Measurements from ENCODE around the gene GCK. TPM values are rescaled to one million over a fixed set of nuclear protein-coding genes. Genes with fewer than 3 reads are reported as not detected.

Gene GCK
- total RNA-seq, 1 donor from 2014 or later = not detected

DNA sequence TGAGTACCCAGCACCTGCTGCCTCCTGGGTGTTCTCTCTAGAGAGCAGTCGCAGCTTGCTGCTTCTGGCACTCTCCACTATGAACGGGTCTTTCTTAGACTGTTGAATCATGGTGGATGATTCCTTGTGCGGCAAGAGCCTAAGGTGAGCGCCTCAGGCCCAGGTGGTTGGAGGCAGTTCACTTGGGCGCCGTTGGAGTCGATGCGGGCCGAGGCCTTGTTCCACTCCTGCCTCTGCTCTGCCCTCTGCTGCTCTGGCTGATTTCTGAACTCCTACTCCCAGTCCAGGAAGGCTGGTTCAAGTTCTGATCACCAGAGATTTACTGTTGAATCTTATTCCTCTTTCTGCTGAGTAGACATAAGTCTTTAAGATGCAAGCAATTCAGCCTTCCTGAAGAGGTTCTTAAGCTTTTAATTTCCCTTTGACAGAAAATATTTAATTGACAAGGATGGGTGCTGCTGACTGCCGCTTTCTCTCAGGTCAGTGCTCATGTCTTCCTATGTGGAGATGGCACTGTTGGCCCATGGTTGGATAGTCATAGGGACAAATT is 22.0 kb upstream of the GCK start:
- TF ChIP-seq, protein P1, sequence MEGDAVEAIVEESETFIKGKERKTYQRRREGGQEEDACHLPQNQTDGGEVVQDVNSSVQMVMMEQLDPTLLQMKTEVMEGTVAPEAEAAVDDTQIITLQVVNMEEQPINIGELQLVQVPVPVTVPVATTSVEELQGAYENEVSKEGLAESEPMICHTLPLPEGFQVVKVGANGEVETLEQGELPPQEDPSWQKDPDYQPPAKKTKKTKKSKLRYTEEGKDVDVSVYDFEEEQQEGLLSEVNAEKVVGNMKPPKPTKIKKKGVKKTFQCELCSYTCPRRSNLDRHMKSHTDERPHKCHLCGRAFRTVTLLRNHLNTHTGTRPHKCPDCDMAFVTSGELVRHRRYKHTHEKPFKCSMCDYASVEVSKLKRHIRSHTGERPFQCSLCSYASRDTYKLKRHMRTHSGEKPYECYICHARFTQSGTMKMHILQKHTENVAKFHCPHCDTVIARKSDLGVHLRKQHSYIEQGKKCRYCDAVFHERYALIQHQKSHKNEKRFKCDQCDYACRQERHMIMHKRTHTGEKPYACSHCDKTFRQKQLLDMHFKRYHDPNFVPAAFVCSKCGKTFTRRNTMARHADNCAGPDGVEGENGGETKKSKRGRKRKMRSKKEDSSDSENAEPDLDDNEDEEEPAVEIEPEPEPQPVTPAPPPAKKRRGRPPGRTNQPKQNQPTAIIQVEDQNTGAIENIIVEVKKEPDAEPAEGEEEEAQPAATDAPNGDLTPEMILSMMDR (IDR thresholded peaks at IDR 0.05) = no peak
- DNase-seq (ENCODE audit: extremely low spot score, unreplicated experiment) = no peak
- H3K27me3 Mint-ChIP-seq (ENCODE audit: unreplicated experiment) = no peaks in the 10 kb centered on the region
- no peak overlapping the region for H3K4me3 Mint-ChIP-seq (ENCODE audit: unreplicated experiment)
- no peak overlapping the region for H3K27ac Mint-ChIP-seq (ENCODE audit: unreplicated experiment)
- H3K9me3 Mint-ChIP-seq (ENCODE audit: unreplicated experiment) = no peaks in the 10 kb centered on the region
- H3K36me3 Mint-ChIP-seq (ENCODE audit: unreplicated experiment) = peaks cover 37% of the 10 kb centered on the region
- H3K4me1 Mint-ChIP-seq (ENCODE audit: unreplicated experiment) = peaks cover 3% of the 10 kb centered on the region

DNA sequence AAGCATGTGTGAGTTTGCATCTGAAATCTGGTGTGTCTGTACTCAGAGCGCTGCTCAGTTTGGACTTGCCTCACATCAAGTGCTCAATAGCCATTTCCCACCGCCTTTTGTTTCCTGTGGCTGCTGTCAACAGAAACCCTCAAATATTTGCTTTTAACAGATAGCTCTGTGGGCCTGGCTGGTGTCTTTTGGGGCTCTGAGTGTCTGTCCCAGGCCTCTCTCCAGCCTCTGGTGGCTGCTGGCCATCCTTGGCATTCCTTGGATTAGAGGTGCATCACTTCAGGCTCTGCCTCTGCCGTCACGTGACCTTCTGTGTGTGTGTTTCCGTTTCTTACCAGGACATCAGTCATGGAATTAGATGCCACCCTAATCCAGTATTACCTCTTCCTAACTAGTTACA is 20.9 kb upstream of the GCK start:
- H3K4me3 Mint-ChIP-seq (ENCODE audit: unreplicated experiment) = no peak overlapping the region
- no peak for DNase-seq (ENCODE audit: extremely low spot score, unreplicated experiment)
- peaks cover 3% of the 10 kb centered on the region for H3K4me1 Mint-ChIP-seq (ENCODE audit: unreplicated experiment)
- H3K36me3 Mint-ChIP-seq (ENCODE audit: unreplicated experiment) = peaks cover 42% of the 10 kb centered on the region
- no peak overlapping the region for H3K27ac Mint-ChIP-seq (ENCODE audit: unreplicated experiment)
- no peaks in the 10 kb centered on the region for H3K9me3 Mint-ChIP-seq (ENCODE audit: unreplicated experiment)
- TF ChIP-seq, protein P1 (IDR thresholded peaks at IDR 0.05) = no peak
- H3K27me3 Mint-ChIP-seq (ENCODE audit: unreplicated experiment) = no peaks in the 10 kb centered on the region

DNA sequence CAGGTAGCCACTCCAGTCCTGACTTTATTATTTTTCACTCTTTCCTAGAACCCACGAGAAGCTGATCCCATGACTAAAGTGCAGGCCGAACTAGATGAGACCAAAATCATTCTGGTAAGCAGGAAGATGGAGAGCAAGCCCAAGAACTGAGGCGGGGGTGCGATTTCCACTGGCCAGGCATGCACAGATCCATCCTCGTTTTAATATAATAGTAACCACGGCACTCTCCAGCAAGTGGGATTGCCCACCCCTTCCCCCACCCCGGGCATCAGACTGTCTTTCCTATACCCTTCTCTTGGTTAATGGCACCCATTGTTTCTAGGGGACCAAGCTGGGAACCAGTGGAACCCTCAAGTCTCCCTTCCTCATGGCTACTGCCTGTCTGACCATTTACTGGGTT is 18.8 kb upstream of the GCK start:
- no peak for DNase-seq (ENCODE audit: extremely low spot score, unreplicated experiment)
- Mint-ChIP-seq H3K36me3 (ENCODE audit: unreplicated experiment) (peaks cover 48% of the 10 kb centered on the region), H3K4me1 (ENCODE audit: unreplicated experiment) (peaks cover 9% of the 10 kb centered on the region), H3K4me3 (ENCODE audit: unreplicated experiment) (no peak overlapping the region), H3K27me3 (ENCODE audit: unreplicated experiment) (no peaks in the 10 kb centered on the region), H3K9me3 (ENCODE audit: unreplicated experiment) (no peaks in the 10 kb centered on the region), H3K27ac (ENCODE audit: unreplicated experiment) (no peak overlapping the region)
- TF ChIP-seq, protein P1 (IDR thresholded peaks at IDR 0.05) = no peak

DNA sequence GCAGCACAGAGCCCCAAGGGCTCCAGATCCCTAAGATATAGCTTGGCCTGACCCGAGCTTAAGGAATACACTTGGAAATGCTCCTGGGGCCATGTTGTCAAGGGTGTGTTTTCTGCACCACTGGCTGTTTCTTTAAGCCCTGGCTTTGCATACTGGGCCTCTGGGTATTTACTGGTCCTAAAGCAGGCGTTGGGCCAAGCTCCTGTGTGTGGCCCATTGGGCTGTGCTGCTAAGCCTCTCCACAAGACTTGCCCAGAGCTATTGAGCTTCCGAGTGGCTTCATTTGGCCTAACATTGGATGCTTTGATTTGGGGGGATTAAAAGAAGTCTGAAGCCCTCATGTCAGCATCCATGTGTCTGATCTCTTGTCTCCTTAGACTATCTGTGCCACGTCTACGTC is 16.8 kb upstream of the GCK start:
- no peak overlapping the region for H3K27ac Mint-ChIP-seq (ENCODE audit: unreplicated experiment)
- DNase-seq (ENCODE audit: extremely low spot score, unreplicated experiment) = no peak
- peaks cover 22% of the 10 kb centered on the region for H3K4me1 Mint-ChIP-seq (ENCODE audit: unreplicated experiment)
- no peak overlapping the region for H3K4me3 Mint-ChIP-seq (ENCODE audit: unreplicated experiment)
- H3K36me3 Mint-ChIP-seq (ENCODE audit: unreplicated experiment) = peaks cover 39% of the 10 kb centered on the region
- H3K9me3 Mint-ChIP-seq (ENCODE audit: unreplicated experiment) = no peaks in the 10 kb centered on the region
- H3K27me3 Mint-ChIP-seq (ENCODE audit: unreplicated experiment) = no peaks in the 10 kb centered on the region
- TF ChIP-seq, protein P1 (IDR thresholded peaks at IDR 0.05) = no peak

DNA sequence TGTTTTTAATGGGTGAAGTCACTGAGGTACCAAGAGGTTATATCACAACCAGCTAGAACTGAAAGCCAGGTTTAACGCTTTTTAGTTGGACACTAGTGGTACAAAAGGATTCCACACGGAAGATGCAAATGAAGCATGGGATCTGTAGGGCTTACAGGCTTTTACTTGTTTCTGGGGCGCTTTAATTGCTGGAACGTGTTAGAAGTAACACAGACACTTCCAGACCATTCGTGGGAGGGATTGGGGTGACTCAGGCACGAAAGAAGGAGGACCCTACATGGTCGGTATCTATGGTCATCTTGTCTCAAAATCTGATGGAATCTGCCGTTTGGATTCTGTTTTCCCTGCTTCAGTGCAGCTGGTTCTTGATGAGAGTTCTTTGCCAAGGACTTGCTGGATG is 12.6 kb upstream of the GCK start:
- Mint-ChIP-seq H3K27ac (ENCODE audit: unreplicated experiment) (peak overlapping the region; percentile 65), H3K27me3 (ENCODE audit: unreplicated experiment) (peaks cover 10% of the 10 kb centered on the region), H3K4me1 (ENCODE audit: unreplicated experiment) (peaks cover 22% of the 10 kb centered on the region), H3K9me3 (ENCODE audit: unreplicated experiment) (no peaks in the 10 kb centered on the region), H3K4me3 (ENCODE audit: unreplicated experiment) (peak overlapping the region; percentile 80), H3K36me3 (ENCODE audit: unreplicated experiment) (peaks cover 16% of the 10 kb centered on the region)
- no peak for DNase-seq (ENCODE audit: extremely low spot score, unreplicated experiment)
- TF ChIP-seq, protein P1 (IDR thresholded peaks at IDR 0.05) = no peak
